Natural killer cell treated with Interleukin-12 subunit alpha and Interleukin-12 subunit beta and Interleukin-15 and Interleukin-18, amount 100 ng/mL, for 72 hours (primary cell): Measurements from ENCODE around the gene RASGRP4. TPM values are rescaled to one million over a fixed set of nuclear protein-coding genes. Genes with fewer than 3 reads are reported as not detected.

Experiments used
- ATAC-seq, 2 donors: fragments of 150-1000 bp; cut with Tn5 transposase in 1 of 2; sonication (Bioruptor Pico), chemical (Tn5 transposase) in 1 of 2; 2 replicates each; pipeline ENCODE4 v1.10.0; 2021
- DNase-seq: peaks from one replicate; pipeline ENCODE4 v3.0.0; 2022; ENCODE audit warnings: low spot score
- H3K27ac Mint-ChIP-seq, 2 donors: 1 replicate in 1 of 2; 2 replicates in 1 of 2; pipeline ENCODE4 v1.8.0; 2022; ENCODE audit warnings: mixed read lengths in 2 of 2, mild to moderate bottlenecking in 1 of 2, moderate library complexity in 1 of 2
- H3K27me3 Mint-ChIP-seq, 2 donors: 1 replicate in 1 of 2; 2 replicates in 1 of 2; pipeline ENCODE4 v1.8.0; 2022; ENCODE audit warnings: mixed read lengths in 2 of 2
- H3K36me3 Mint-ChIP-seq: one replicate; pipeline ENCODE4 v1.8.0; 2022; ENCODE audit warnings: mixed read lengths
- H3K4me1 Mint-ChIP-seq, 2 donors: 1 replicate in 1 of 2; 2 replicates in 1 of 2; pipeline ENCODE4 v1.8.0; 2022; ENCODE audit warnings: low read depth in 2 of 2, mixed read lengths in 2 of 2, mild to moderate bottlenecking in 1 of 2
- H3K4me3 Mint-ChIP-seq: one replicate; pipeline ENCODE4 v1.8.0; 2022; ENCODE audit warnings: mixed read lengths
- H3K9me3 Mint-ChIP-seq: 2 replicates; pipeline ENCODE4 v1.8.0; 2022; ENCODE audit warnings: mixed read lengths
- total RNA-seq, 2 donors: library from RNA; stranded (reverse); gene quantifications; one replicate each; pipeline ENCODE4 v1.2.3, GENCODE V29; 2022

Gene RASGRP4
- total RNA-seq, 2 donors from 2014 or later: 1.9 TPM; not detected in 1

DNA sequence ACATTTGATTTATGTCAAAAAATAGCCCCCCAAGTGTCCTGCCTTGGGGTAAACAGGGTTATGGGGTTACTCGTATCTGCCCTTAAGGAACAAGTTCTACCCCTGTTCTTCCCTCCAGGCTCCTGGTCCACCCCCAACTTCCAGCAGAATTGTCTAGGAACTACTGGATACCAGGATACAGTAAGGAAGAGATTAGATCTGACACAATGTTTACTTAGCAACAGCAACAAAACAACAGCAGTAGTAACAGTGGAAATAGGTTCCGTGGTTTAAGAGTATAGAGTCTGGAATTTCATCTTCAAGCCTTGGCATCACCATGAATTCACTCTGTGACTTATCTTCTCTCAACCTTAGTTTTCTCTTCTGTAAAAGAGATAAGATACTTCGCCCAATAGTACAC is 24.9 kb downstream of the RASGRP4 start:
- H3K36me3 Mint-ChIP-seq: no peaks in the 10 kb centered on the region
- no peak for ATAC-seq
- no peaks in the 10 kb centered on the region for H3K9me3 Mint-ChIP-seq
- H3K4me1 Mint-ChIP-seq: peaks cover 0 to 11% of the 10 kb centered on the region in 2 donors
- H3K27me3 Mint-ChIP-seq: peaks cover 15 to 17% of the 10 kb centered on the region in 2 donors
- H3K27ac Mint-ChIP-seq: peak overlapping the region in 1 of 2 donors; percentile 51
- H3K4me3 Mint-ChIP-seq: no peak overlapping the region
- DNase-seq: no peak

- Mint-ChIP-seq H3K4me3 (no peak overlapping the region), H3K27ac (no peak overlapping the region)
- no peak for DNase-seq
Measured at GRCh38 chr19:38400361-38400760, 25.7 kb downstream of the RASGRP4 start.

GRCh38 chr19:38399537-38399936 is 26.5 kb downstream of the RASGRP4 start:
- peaks cover 17 to 18% of the 10 kb centered on the region in 2 donors for H3K27me3 Mint-ChIP-seq
- no peak overlapping the region for H3K27ac Mint-ChIP-seq
- no peak for ATAC-seq
- no peak for DNase-seq
- no peak overlapping the region for H3K4me3 Mint-ChIP-seq
- no peaks in the 10 kb centered on the region for H3K36me3 Mint-ChIP-seq
- H3K9me3 Mint-ChIP-seq: no peaks in the 10 kb centered on the region
- H3K4me1 Mint-ChIP-seq: peaks cover 6 to 15% of the 10 kb centered on the region in 2 donors

More at GRCh38 chr19:38400361-38400760, 25.7 kb downstream of the RASGRP4 start:
- peaks cover 0 to 11% of the 10 kb centered on the region in 2 donors for H3K4me1 Mint-ChIP-seq
- ATAC-seq: no peak
- no peaks in the 10 kb centered on the region for H3K36me3 Mint-ChIP-seq
- peaks cover 15 to 17% of the 10 kb centered on the region in 2 donors for H3K27me3 Mint-ChIP-seq
- H3K9me3 Mint-ChIP-seq: no peaks in the 10 kb centered on the region

- DNase-seq (no peak), ATAC-seq (no peak)
- Mint-ChIP-seq H3K9me3 (no peaks in the 10 kb centered on the region), H3K4me1 (peaks cover 7 to 14% of the 10 kb centered on the region in 2 donors), H3K36me3 (no peaks in the 10 kb centered on the region), H3K27me3 (peaks cover 19% of the 10 kb centered on the region in 2 donors), H3K4me3 (no peak overlapping the region), H3K27ac (no peak overlapping the region)
Measured at GRCh38 chr19:38399081-38399480, 26.9 kb downstream of the RASGRP4 start.

DNA sequence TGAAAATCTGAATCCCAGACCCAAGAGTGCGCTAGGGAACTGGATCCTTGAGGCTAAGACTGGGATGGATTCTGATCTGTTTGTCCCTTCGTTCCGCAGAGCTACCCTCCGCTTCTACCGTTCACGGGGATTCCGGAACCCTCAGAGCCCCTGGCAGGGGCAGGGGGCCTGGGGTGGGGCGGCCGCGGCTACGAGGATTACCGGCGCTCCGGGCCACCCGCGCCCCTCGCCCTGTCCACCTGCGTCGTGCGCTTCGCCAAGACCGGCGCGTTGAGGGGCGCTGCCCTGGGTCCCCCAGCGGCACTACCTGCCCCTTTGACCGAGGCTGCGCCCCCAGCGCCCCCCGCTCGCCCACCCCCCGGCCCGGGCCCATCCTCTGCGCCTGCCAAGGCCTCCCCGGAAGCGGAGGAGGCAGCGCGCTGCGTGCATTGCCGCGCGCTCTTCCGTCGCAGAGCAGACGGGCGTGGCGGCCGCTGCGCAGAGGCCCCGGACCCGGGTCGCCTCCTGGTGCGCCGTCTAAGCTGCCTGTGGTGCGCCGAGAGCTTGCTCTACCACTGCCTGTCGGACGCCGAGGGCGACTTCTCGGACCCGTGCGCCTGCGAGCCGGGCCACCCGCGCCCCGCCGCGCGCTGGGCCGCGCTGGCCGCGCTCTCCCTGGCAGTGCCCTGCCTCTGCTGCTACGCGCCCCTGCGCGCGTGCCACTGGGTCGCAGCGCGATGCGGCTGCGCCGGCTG is 30.5 kb downstream of the RASGRP4 start:
- no peak for DNase-seq
- no peak overlapping the region for H3K27ac Mint-ChIP-seq
- peaks cover 13 to 17% of the 10 kb centered on the region in 2 donors for H3K4me1 Mint-ChIP-seq
- ATAC-seq: peak; percentile 80 to 81
- no peaks in the 10 kb centered on the region for H3K36me3 Mint-ChIP-seq
- H3K4me3 Mint-ChIP-seq: peak overlapping the region; percentile 79
- no peaks in the 10 kb centered on the region for H3K9me3 Mint-ChIP-seq
- peaks cover 34 to 36% of the 10 kb centered on the region in 2 donors for H3K27me3 Mint-ChIP-seq

DNA sequence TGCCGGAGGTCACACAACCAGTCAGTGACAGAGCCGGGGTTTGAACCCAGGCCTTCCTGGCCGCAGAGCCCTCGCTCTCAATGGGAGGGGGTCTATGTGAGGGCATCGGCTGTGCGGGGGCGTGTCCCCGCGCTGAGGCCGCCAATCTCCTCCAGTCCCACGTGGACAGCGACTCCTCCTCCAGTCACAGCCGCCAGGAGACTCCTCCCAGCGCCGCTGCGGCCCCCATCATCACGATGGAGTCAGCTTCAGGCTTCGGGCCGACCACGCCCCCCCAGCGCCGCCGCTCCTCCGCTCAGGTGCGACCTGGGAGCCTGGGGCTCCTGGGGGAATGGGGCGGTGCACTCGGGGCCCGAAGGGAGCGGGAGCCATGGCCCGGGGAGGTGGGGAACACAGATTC is 31.5 kb downstream of the RASGRP4 start:
- Mint-ChIP-seq H3K4me1 (peaks cover 20 to 23% of the 10 kb centered on the region in 2 donors), H3K27me3 (peaks cover 32 to 36% of the 10 kb centered on the region in 2 donors), H3K9me3 (no peaks in the 10 kb centered on the region), H3K27ac (peak overlapping the region in 1 of 2 donors; percentile 56), H3K36me3 (no peaks in the 10 kb centered on the region), H3K4me3 (peak overlapping the region; percentile 79)
- ATAC-seq (peak; percentile 70 to 76), DNase-seq (peak; percentile 80)

DNA sequence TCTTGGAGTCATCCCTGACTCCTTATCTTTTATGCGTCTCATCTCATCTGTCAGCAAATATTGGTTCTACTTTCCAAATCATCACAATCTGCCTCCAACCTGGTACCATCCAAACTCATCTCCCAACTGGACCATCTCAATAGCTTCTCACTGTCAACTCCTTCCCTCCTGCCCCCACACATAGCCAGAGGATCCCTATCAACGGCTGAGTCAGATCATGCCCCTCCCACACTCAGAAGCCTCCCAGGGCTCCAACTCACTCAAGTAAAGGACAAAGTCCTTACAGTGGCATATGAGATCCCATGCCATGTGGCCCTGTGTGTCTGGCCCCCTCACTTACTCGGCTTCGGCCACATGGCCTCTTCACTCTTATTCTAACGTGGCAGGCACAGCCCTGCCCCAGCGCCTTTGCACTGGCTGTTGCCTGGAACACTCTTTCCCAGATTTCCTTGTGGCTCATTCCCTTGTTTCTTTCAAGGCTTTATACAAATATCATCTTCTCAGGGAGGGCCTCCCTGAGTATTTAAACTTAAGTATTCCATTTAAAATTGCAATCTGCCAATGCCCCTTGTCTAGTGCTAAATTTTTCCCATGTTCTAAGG is 33.2 kb downstream of the RASGRP4 start:
- H3K36me3 Mint-ChIP-seq: no peaks in the 10 kb centered on the region
- no peaks in the 10 kb centered on the region for H3K9me3 Mint-ChIP-seq
- ATAC-seq: no peak
- H3K27ac Mint-ChIP-seq: no peak overlapping the region
- DNase-seq: no peak
- H3K4me3 Mint-ChIP-seq: no peak overlapping the region
- peaks cover 28 to 30% of the 10 kb centered on the region in 2 donors for H3K4me1 Mint-ChIP-seq
- H3K27me3 Mint-ChIP-seq: peaks cover 34 to 36% of the 10 kb centered on the region in 2 donors

DNA sequence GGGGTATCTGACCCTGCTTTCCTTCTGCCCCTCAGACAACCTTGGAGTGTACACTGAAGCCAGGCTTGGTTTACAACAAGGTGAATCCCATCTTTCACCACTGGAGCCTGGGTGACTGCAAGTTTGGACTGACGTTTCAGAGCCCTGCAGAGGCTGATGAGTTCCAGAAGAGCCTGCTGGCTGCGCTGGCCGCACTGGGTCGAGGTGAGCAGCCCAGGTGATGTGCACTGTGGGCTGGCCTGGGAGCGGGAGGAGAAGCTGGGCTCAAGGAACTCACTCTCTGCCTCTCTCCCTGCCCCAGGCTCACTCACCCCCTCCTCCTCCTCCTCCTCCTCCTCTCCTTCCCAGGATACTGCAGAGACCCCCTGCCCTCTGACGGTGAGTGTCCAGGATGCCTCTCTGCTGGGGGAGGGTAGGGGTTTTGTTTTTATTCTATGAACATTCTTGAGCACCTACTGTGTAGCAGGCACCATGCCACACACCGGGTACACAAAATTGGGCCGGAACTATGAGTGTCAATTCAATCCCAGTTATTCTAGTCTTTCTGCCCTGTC is 34.0 kb downstream of the RASGRP4 start:
- Mint-ChIP-seq H3K27me3 (peaks cover 33 to 35% of the 10 kb centered on the region in 2 donors), H3K36me3 (no peaks in the 10 kb centered on the region), H3K4me1 (peaks cover 34 to 35% of the 10 kb centered on the region in 2 donors), H3K4me3 (no peak overlapping the region), H3K9me3 (no peaks in the 10 kb centered on the region), H3K27ac (no peak overlapping the region)
- no peak for DNase-seq
- no peak for ATAC-seq

DNA sequence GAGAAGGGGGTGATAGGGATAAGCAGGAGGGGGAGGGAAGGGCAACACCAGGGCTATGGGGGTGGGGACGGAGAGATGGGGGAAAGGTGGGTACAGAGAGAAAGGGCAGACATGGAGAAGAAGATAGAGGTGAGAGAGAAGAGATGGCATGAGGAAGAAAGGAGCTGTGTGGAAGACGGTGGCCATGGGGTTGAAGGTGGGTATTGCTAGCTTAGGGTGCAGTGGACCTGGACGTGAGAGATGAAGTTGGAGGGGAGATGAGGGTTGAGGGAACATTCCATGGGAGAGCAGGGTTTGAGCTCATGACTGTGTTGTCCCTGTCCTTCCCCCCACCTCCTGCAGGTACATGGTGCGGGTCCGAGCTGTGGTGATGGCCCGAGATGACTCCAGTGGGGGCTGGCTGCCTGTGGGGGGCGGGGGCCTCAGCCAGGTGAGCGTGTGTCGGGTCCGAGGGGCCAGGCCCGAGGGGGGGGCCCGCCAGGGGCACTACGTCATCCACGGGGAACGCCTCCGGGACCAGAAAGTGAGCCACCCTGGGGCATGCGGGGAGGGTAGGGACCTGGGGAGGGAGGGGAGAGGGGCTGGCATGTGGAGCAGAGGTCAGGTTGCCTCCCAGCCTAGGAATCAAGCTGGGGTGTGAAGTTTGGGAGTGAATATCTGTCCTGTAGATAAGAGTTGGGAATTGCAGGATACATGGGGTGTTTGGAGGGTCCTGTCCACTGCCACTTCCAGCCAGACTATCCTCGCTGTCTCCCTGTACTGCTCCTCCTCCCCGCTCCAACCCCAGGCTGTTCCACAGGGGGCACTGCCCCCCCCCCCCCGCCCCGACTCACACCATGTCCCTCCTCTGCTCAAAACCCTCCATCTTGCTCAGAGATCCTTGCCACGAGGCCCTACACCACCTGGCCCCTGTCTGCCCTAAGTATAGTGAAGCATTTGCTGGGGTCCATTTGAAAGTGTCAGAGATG is 35.8 kb downstream of the RASGRP4 start:
- H3K9me3 Mint-ChIP-seq: no peaks in the 10 kb centered on the region
- peak overlapping the region; percentile 76 for H3K4me3 Mint-ChIP-seq

DNA sequence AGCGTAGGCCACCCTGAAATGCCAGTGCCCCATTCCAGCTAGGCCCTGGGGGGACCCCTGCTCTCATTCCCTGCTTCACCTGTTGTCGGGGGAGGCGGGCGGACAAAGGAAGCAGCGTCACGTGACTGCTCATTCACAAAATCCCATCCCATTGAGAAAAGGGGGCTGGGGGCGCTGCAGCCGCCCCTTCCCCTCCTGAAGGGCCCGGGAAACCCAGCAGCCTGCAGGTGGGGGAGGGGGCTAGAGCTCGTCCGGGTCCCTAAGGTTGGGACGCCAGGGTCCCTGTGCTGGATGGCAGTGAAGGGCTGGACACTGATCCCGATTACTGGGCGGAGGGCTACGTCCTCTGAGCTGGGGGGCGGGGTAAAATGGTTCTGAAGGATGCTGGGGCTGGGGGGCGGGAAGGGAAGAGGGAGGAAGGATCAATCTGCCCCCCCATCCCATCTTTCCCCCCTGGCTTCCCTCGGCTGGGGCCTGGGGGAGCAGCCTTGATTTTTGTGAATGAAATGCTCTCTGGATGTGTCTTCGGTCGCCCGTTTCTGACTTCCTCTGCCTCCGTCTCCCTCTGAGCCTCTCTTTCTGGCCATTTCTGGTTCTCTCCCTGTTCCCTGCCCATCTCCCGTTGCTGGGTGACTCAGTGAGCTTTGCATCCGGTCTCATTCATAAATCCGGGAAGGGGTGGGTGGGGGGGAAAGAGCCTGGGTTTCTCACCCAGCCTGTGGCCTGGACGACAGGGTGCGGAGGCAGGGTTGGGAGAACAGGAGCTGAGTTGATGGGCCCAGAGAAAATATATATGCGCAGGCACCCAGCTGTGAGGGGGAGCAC is 36.7 kb downstream of the RASGRP4 start:
- no peaks in the 10 kb centered on the region for H3K36me3 Mint-ChIP-seq
- no peaks in the 10 kb centered on the region for H3K9me3 Mint-ChIP-seq
- DNase-seq (no peak), ATAC-seq (no peak)
- peaks cover 26 to 29% of the 10 kb centered on the region in 2 donors for H3K4me1 Mint-ChIP-seq
- H3K27me3 Mint-ChIP-seq: peaks cover 27 to 29% of the 10 kb centered on the region in 2 donors
- H3K27ac Mint-ChIP-seq: peak overlapping the region in 1 of 2 donors; percentile 13
- H3K4me3 Mint-ChIP-seq: peak overlapping the region; percentile 76

More for the DNA sequence above, 35.8 kb downstream of the RASGRP4 start:
- Mint-ChIP-seq H3K27ac (peak overlapping the region in 1 of 2 donors; percentile 13), H3K27me3 (peaks cover 27 to 32% of the 10 kb centered on the region in 2 donors), H3K4me1 (peaks cover 30 to 35% of the 10 kb centered on the region in 2 donors), H3K36me3 (no peaks in the 10 kb centered on the region)
- no peak for ATAC-seq
- no peak for DNase-seq

DNA sequence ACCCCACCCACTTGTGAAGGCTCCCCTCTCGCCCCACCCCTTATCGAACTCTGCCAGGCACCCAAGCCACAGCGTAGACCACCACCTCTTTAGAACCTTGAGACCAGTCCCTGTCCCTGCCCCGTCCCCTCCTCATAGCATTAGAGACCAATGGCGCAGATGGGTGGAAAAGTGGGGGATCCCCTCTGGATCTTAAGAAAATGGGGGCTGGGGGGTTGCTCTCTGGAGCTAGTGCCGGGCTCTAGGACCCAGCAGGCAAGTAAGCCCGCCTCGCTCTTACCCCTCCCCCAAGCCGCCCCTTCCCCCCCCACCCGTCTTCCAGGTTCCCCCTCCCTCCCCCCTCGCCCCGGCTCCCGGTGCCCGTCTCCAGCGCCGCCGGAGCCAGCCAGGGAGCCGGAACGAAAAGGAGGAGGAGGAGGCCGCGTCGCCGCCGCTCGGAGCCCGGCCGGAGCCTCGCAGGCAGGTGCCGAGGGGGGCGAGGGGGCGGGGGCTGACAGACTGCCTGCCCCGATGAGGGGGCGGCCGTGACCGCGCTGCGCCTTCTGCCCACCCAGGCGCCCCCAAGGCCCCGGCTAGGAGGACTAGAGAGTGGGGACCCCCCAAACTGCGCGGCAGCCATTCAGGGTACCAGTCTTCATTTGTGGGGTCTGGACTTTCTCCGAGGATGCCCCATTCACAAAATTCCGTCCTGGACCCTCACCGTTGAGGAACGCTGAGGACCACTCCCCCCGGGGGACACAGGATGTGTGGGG is 37.5 kb downstream of the RASGRP4 start, which contains the start of gene SPRED3:
Gene SPRED3, plus strand, starts transcription at position 349 of the 752 bp plus-strand sequence. CDS start 1,606 bp downstream, outside the sequence.
- peak within 1 kb of the TSS; percentile 28 to 38 for H3K27ac Mint-ChIP-seq
- ATAC-seq (no peak), DNase-seq (no peak)
- H3K27me3 Mint-ChIP-seq: peaks cover 19 to 22% of the 10 kb centered on the region in 2 donors
- peaks cover 22% of the 10 kb centered on the region in 2 donors for H3K4me1 Mint-ChIP-seq
- H3K4me3 Mint-ChIP-seq: peak within 1 kb of the TSS; percentile 96
- no peaks in the 10 kb centered on the region for H3K36me3 Mint-ChIP-seq
- no peaks in the 10 kb centered on the region for H3K9me3 Mint-ChIP-seq
